Measurements from ENCODE around the gene NKRF. TPM values are rescaled to one million over a fixed set of nuclear protein-coding genes. Genes with fewer than 3 reads are reported as not detected.

NKRF gene
- total RNA-seq, 1 donor from 2014 or later: 17.4 TPM

- no peak for TF ChIP-seq EZH2phosphoT487 (IDR thresholded peaks at IDR 0.05)
- TF ChIP-seq, protein P1, sequence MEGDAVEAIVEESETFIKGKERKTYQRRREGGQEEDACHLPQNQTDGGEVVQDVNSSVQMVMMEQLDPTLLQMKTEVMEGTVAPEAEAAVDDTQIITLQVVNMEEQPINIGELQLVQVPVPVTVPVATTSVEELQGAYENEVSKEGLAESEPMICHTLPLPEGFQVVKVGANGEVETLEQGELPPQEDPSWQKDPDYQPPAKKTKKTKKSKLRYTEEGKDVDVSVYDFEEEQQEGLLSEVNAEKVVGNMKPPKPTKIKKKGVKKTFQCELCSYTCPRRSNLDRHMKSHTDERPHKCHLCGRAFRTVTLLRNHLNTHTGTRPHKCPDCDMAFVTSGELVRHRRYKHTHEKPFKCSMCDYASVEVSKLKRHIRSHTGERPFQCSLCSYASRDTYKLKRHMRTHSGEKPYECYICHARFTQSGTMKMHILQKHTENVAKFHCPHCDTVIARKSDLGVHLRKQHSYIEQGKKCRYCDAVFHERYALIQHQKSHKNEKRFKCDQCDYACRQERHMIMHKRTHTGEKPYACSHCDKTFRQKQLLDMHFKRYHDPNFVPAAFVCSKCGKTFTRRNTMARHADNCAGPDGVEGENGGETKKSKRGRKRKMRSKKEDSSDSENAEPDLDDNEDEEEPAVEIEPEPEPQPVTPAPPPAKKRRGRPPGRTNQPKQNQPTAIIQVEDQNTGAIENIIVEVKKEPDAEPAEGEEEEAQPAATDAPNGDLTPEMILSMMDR (IDR thresholded peaks at IDR 0.05): peak; percentile 35
- no peak for TF ChIP-seq EZH2 (IDR thresholded peaks at IDR 0.05)
- peak within 1 kb of the TSS; percentile 58 for H3K27ac ChIP-seq
- H3K9me3 Mint-ChIP-seq: peaks cover 10% of the 10 kb centered on the region
Observed at GRCh38 chrX:119574394-119575266, 31.6 kb downstream of the NKRF start, which contains the start of gene UBE2A. TSS of gene UBE2A (plus strand) at chrX:119574563. CDS start at chrX:119574712, 149 bp downstream.

DNA sequence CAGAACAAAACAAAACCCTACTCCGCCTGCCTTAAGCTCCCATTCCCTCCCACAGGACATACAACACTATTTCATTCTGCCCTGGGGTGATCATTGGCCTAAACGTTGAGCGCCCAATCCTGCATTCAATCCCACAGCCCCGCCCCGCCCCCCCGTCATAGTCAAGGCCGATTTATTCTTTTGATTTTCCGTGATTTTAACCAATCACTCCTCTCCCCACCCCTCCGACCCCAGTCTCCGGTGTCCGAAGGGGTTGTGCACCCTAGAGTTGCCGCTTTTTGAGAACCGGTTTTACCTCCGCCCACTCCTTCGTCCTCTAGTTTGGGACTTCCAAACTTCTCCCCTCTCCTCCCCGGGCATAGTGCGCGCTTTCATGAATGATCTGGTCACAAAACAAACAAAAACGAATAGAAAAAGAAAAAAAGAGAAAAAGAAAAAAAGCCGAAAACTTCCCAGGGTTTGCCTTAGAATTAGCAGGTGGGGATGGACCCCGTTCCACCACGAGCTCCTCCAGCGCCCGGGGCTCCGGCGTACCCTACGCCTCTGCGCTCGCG is 32.3 kb downstream of the NKRF start:
- peak overlapping the region; percentile 82 for H2AFZ ChIP-seq (replicated peaks)
- no peaks in the 10 kb centered on the region for H3K27me3 ChIP-seq
- DNase-seq (ENCODE audit: low spot score): no peak
- H3K9me3 Mint-ChIP-seq: peaks cover 12% of the 10 kb centered on the region
- H3K4me1 ChIP-seq: no peaks in the 10 kb centered on the region
- H4K20me1 ChIP-seq (ENCODE audit: low read depth): no peaks in the 10 kb centered on the region
- peak overlapping the region; percentile 75 for H3K4me2 ChIP-seq
- no peak overlapping the region for H3K27ac ChIP-seq
- peaks cover 21% of the 10 kb centered on the region for H3K79me2 ChIP-seq (ENCODE audit: low read depth)
- peaks cover 7% of the 10 kb centered on the region for H3K27me3 Mint-ChIP-seq (ENCODE audit: insufficient read depth, low read depth)
- peaks cover 2% of the 10 kb centered on the region for H3K36me3 Mint-ChIP-seq
- peak overlapping the region; percentile 72 for H3K4me3 ChIP-seq
- no peak for TF ChIP-seq EZH2 (IDR thresholded peaks at IDR 0.05)
- peak overlapping the region; percentile 90 for H3K4me3 Mint-ChIP-seq
- no peaks in the 10 kb centered on the region for H3F3A ChIP-seq (ENCODE audit: low read depth)
- H3K4me1 Mint-ChIP-seq: peaks cover 5% of the 10 kb centered on the region
- no peaks in the 10 kb centered on the region for H3K9me3 ChIP-seq (ENCODE audit: low read depth)
- no peak overlapping the region for H3K9ac ChIP-seq
- H3K27ac Mint-ChIP-seq: peak overlapping the region; percentile 58
- peaks cover 8% of the 10 kb centered on the region for H3K36me3 ChIP-seq

More at GRCh38 chrX:119574394-119575266, 31.6 kb downstream of the NKRF start, which contains the start of gene UBE2A:
- Mint-ChIP-seq H3K27ac (peak within 1 kb of the TSS; percentile 58), H3K4me3 (peak within 1 kb of the TSS; percentile 90), H3K36me3 (peaks cover 2% of the 10 kb centered on the region), H3K4me1 (peaks cover 5% of the 10 kb centered on the region), H3K27me3 (ENCODE audit: insufficient read depth, low read depth) (peaks cover 7% of the 10 kb centered on the region)
- peak within 1 kb of the TSS; percentile 75 for H3K4me2 ChIP-seq
- no peaks in the 10 kb centered on the region for H3K27me3 ChIP-seq
- H4K20me1 ChIP-seq (ENCODE audit: low read depth): no peaks in the 10 kb centered on the region
- H3K4me3 ChIP-seq: peak within 1 kb of the TSS; percentile 72
- peak; percentile 94 for DNase-seq (ENCODE audit: low spot score)
- no peaks in the 10 kb centered on the region for H3F3A ChIP-seq (ENCODE audit: low read depth)
- H3K9ac ChIP-seq: peak within 1 kb of the TSS; percentile 69
- H3K4me1 ChIP-seq: no peaks in the 10 kb centered on the region
- H2AFZ ChIP-seq (replicated peaks): peak within 1 kb of the TSS; percentile 82
- no peaks in the 10 kb centered on the region for H3K9me3 ChIP-seq (ENCODE audit: low read depth)
- H3K79me2 ChIP-seq (ENCODE audit: low read depth): peaks cover 21% of the 10 kb centered on the region
- peaks cover 8% of the 10 kb centered on the region for H3K36me3 ChIP-seq

DNA sequence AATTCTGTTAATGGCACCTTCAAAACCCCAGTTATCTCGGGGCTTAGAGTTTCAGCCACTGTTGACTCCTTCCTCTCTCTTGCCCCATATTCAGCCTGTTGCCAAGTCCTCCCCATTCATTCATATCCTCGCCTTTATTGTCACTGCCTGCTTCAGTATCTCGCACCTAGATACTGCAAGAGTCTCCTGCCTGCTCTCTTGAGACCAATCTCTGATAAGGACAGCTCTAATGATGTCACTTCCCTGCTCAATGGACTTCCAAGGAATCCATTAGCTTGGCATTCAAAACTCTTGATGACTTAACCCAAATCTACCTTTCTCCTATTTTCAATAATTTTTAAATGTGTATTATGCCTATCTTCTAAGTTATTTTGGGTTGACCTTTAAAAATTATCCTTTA is 33.0 kb downstream of the NKRF start:
- peaks cover 2% of the 10 kb centered on the region for H3K36me3 Mint-ChIP-seq
- H3K4me3 Mint-ChIP-seq: peak overlapping the region; percentile 90
- Histone ChIP-seq H2AFZ (replicated peaks) (no peak overlapping the region), H3K27ac (no peak overlapping the region), H3K79me2 (ENCODE audit: low read depth) (peaks cover 21% of the 10 kb centered on the region), H3K9me3 (ENCODE audit: low read depth) (no peaks in the 10 kb centered on the region), H3K9ac (no peak overlapping the region), H4K20me1 (ENCODE audit: low read depth) (no peaks in the 10 kb centered on the region), H3K4me1 (no peaks in the 10 kb centered on the region), H3K4me3 (peak overlapping the region; percentile 72), H3F3A (ENCODE audit: low read depth) (no peaks in the 10 kb centered on the region), H3K36me3 (peaks cover 3% of the 10 kb centered on the region), H3K4me2 (peak overlapping the region; percentile 75), H3K27me3 (no peaks in the 10 kb centered on the region)
- H3K27ac Mint-ChIP-seq: no peak overlapping the region
- H3K4me1 Mint-ChIP-seq: peaks cover 5% of the 10 kb centered on the region
- no peak for TF ChIP-seq EZH2phosphoT487 (IDR thresholded peaks at IDR 0.05)
- no peak for TF ChIP-seq EZH2 (IDR thresholded peaks at IDR 0.05)
- TF ChIP-seq, protein P1 (IDR thresholded peaks at IDR 0.05): no peak
- peaks cover 7% of the 10 kb centered on the region for H3K27me3 Mint-ChIP-seq (ENCODE audit: insufficient read depth, low read depth)
- DNase-seq (ENCODE audit: low spot score): no peak
- peaks cover 13% of the 10 kb centered on the region for H3K9me3 Mint-ChIP-seq

Data from neural progenitor cell (in vitro differentiated cells).